Breast epithelium (tissue), 4 donors: ENCODE data around the gene HSD11B2. TPM values are rescaled to one million over a fixed set of nuclear protein-coding genes. Genes with fewer than 3 reads are reported as not detected.

Experiments
- DNase-seq, 2 donors: peaks; one replicate each; pipeline ENCODE4 v3.0.0-alpha.2; 2019; ENCODE audit warnings: low spot score in 2 of 2
- H3K27ac ChIP-seq, 2 donors: fragments of 200-600 bp; sonication (generic) in 1 of 2; one replicate each; pipeline ENCODE4 v1.5.1; 2016 to 2019; ENCODE audit warnings: mild to moderate bottlenecking in 1 of 2
- H3K27me3 ChIP-seq, 2 donors: fragments of 200-600 bp; sonication (generic) in 1 of 2; one replicate each; pipeline versions ENCODE4 v1.5.1 to v1.6.0; 2017 to 2019; ENCODE audit warnings: control low read depth in 1 of 2, mild to moderate bottlenecking in 1 of 2
- H3K36me3 ChIP-seq: fragments of 200-600 bp; one replicate; pipeline ENCODE4 v1.5.1; 2019
- H3K4me1 ChIP-seq, 2 donors: fragments of 200-600 bp; sonication (generic); one replicate each; pipeline ENCODE4 v1.5.1; 2016 to 2019; ENCODE audit warnings: control low read depth in 1 of 2
- H3K4me3 ChIP-seq, 3 donors: fragments of 200-600 bp; sonication (generic); 1 replicate in 2 of 3; 2 replicates in 1 of 3; pipeline ENCODE4 v1.5.1; 2016 to 2019; ENCODE audit warnings: mild to moderate bottlenecking in 3 of 3, moderate library complexity in 2 of 3
- H3K9me3 ChIP-seq, 2 donors: fragments of 200-600 bp; sonication (generic) in 1 of 2; one replicate each; pipeline ENCODE4 v1.5.1; 2016 to 2019; ENCODE audit warnings: control low read depth in 1 of 2
- CTCF ChIP-seq, 3 donors: fragments of 450-650 bp; IDR thresholded peaks; one replicate each; pipeline ENCODE4 v1.5.1; 2016 to 2017; ENCODE audit warnings: antibody characterized with exemption in 3 of 3, mild to moderate bottlenecking in 3 of 3, moderate library complexity in 3 of 3
- POLR2A ChIP-seq: fragments of 450-650 bp; IDR thresholded peaks from one replicate; pipeline ENCODE4 v1.6.1; 2016; ENCODE audit warnings: antibody characterized with exemption, mild to moderate bottlenecking, moderate library complexity
- POLR2AphosphoS5 ChIP-seq, 3 donors: sonication (generic); formaldehyde crosslinking; IDR thresholded peaks; one replicate each; pipeline ENCODE4 v1.6.1; 2017; ENCODE audit warnings: antibody characterized with exemption in 3 of 3
- intact Hi-C: fragments of 100-400 bp; cut with DNase I; formaldehyde crosslinking; loops from one replicate; pipeline ENCODE4 v1.15.1; 2023; ENCODE audit warnings: low total_unique reads
- total RNA-seq, 3 donors: library from RNA; depleted of rRNA; stranded (reverse); fragments of >200 nt; gene quantifications; one replicate each; pipeline ENCODE4 v1.1.0, GENCODE V29; 2016

HSD11B2 gene
- total RNA-seq, 3 donors from 2014 or later = 0.32 to 66.9 (median 10.2) TPM

DNA sequence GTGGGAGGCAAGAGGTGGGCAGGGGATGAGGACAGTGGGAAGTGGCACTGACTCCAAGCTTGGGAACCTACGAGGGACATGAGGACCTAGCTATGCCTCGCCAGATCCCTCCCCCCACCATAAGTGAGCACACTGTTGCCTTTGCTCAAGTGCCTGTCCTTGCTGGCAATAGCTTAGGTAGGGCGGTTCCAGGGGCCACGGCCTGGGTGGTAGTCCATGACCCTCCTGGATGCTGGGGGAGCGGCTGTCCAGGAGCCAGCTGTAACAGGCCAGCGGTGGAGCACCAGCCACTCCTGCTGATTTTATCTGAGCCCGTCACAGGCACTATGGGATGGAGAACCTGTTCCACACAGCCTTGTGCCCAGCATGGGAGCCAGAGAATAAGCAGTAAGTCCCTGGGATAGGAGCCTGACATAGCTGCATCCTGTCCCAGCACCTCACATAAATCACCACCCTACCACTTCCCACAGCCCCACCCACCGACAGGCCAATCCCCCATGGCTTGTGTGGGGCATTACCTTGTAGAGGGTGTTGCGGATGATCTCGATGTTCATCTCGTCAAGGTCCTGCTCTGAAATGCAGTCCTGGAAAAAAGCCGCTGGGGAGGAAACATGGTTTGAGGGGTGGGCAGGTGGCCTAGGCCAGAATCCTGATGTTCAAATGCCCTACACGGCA is 11.8 kb downstream of the HSD11B2 start:
- Histone ChIP-seq H3K27ac (peak overlapping the region; percentile 66 to 87), H3K9me3 (no peaks in the 10 kb centered on the region), H3K27me3 (no peaks in the 10 kb centered on the region), H3K4me1 (peaks cover 24 to 54% of the 10 kb centered on the region in 2 donors), H3K36me3 (no peaks in the 10 kb centered on the region), H3K4me3 (no peak overlapping the region)
- intact Hi-C loops = no loop called here
- DNase-seq = no peak
- TF ChIP-seq POLR2AphosphoS5 (IDR thresholded peaks at IDR 0.05) (no peak), POLR2A (no peak), CTCF (IDR thresholded peaks at IDR 0.05) (no peak)

- Histone ChIP-seq H3K27ac (peak overlapping the region; percentile 68 to 87), H3K36me3 (no peaks in the 10 kb centered on the region), H3K4me1 (peaks cover 24 to 54% of the 10 kb centered on the region in 2 donors), H3K9me3 (no peaks in the 10 kb centered on the region), H3K27me3 (no peaks in the 10 kb centered on the region), H3K4me3 (no peak overlapping the region)
- intact Hi-C loops = no loop called here
- peak; percentile 50 to 69 (median 53) for TF ChIP-seq POLR2AphosphoS5 (IDR thresholded peaks at IDR 0.05)
- no peak for TF ChIP-seq CTCF (IDR thresholded peaks at IDR 0.05)
- TF ChIP-seq POLR2A = no peak
- DNase-seq = no peak
These were observed 12.3 kb downstream of the HSD11B2 start for GRCh38 chr16:67443265-67443664.

GRCh38 chr16:67444259-67445125 is 13.6 kb downstream of the HSD11B2 start:
- H3K27me3 ChIP-seq = no peaks in the 10 kb centered on the region
- peak overlapping the region; percentile 65 to 68 for H3K27ac ChIP-seq
- H3K4me1 ChIP-seq = peaks cover 25 to 50% of the 10 kb centered on the region in 2 donors
- H3K4me3 ChIP-seq = no peak overlapping the region
- H3K36me3 ChIP-seq = no peaks in the 10 kb centered on the region
- no peak for TF ChIP-seq CTCF (IDR thresholded peaks at IDR 0.05)
- no peak for TF ChIP-seq POLR2AphosphoS5 (IDR thresholded peaks at IDR 0.05)
- no peak for TF ChIP-seq POLR2A
- intact Hi-C loops = no loop called here
- no peak for DNase-seq
- no peaks in the 10 kb centered on the region for H3K9me3 ChIP-seq

GRCh38 chr16:67445126-67445426 is 14.2 kb downstream of the HSD11B2 start:
- Histone ChIP-seq H3K4me1 (peaks cover 28 to 55% of the 10 kb centered on the region in 2 donors), H3K9me3 (no peaks in the 10 kb centered on the region), H3K27ac (peak overlapping the region; percentile 65 to 68), H3K36me3 (no peaks in the 10 kb centered on the region), H3K27me3 (no peaks in the 10 kb centered on the region), H3K4me3 (no peak overlapping the region)
- intact Hi-C loops = no loop called here
- DNase-seq = no peak
- TF ChIP-seq POLR2A (no peak), POLR2AphosphoS5 (IDR thresholded peaks at IDR 0.05) (no peak), CTCF (IDR thresholded peaks at IDR 0.05) (no peak)

DNA sequence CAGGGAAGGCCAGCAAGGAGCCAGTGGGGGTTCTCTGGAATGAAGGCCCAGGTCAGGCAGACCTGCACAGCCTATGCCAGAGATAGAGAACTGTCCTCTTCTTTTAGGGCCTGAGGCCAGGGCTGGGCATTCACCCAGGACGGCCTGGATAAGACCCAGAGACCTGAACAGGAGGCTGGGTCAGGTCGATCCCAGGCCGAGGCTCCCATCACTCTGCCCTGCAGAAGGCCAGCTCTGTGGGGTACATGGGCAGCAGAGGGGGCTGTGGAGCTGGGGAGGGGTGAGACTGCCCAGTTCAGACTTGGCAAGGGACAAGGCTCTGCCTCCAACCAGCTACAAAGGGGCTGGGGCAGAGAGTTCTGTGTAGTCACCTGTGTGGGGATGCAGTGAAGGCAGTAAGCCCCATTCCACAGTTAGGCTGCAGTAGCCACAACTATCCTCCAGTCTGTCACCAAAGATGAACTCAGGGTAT is 14.6 kb downstream of the HSD11B2 start:
- H3K9me3 ChIP-seq = no peaks in the 10 kb centered on the region
- no peaks in the 10 kb centered on the region for H3K36me3 ChIP-seq
- H3K4me3 ChIP-seq = no peak overlapping the region
- peak in 1 of 2 donors; percentile 73 for DNase-seq
- H3K27me3 ChIP-seq = no peaks in the 10 kb centered on the region
- H3K27ac ChIP-seq = peak overlapping the region; percentile 65 to 68
- intact Hi-C loops = no loop called here
- H3K4me1 ChIP-seq = peaks cover 28 to 58% of the 10 kb centered on the region in 2 donors
- TF ChIP-seq CTCF (IDR thresholded peaks at IDR 0.05) (peak in 1 of 3 donors; percentile 21), POLR2AphosphoS5 (IDR thresholded peaks at IDR 0.05) (no peak)
